Left colon (tissue), 2 donors: ENCODE measurements around the gene NDRG3. TPM values are rescaled to one million over a fixed set of nuclear protein-coding genes. Genes with fewer than 3 reads are reported as not detected.

ENCODE experiments used
- ATAC-seq: fragments of 200-7000 bp; cut with Tn5 transposase; one replicate; pipeline ENCODE4 v1.9.1; 2020; ENCODE audit warnings: mild to moderate bottlenecking, moderate library complexity
- DNase-seq, 2 donors: peaks; one replicate each; pipeline ENCODE4 v3.0.0-alpha.2; 2020
- intact Hi-C, 2 donors: fragments of 100-400 bp; cut with DNase I in 1 of 2; cut with micrococcal nuclease in 1 of 2; formaldehyde crosslinking; loops; one replicate each; pipeline versions ENCODE4 v1.11.2 to v1.14.0; 2022; cut with DNase I, micrococcal nuclease
- long read RNA-seq: library from polyadenylated mRNA; unstranded; transcript quantifications from one replicate; pipeline ENCODE4 v2.0.0, GENCODE V29; 2021
- total RNA-seq, 2 donors: library from RNA; stranded (reverse); fragmentation: NEBNext Ultra II Directional; extraction: Animal tissue kit (Norgen Biotek cat#: 25700); gene quantifications; one replicate each; pipeline ENCODE4 v1.2.1, GENCODE V29; 2021
- donor health status: DM: no; HTN: no; CAD: no.
- donor health status: DM: yes; HTN: yes; CAD: no.

NDRG3 gene
- total RNA-seq, result 10 to 100 TPM; 29.1 to 32.7 TPM
- long read RNA-seq, transcript NDRG3-201 (16 exons, 2,964 nt), result major isoform, 28 of 46 reads
- long read RNA-seq, partial matches to known transcripts, result 17 of 46 reads
- long read RNA-seq, other reads (novel, unspliced or antisense), result 1 of 46 reads

DNA sequence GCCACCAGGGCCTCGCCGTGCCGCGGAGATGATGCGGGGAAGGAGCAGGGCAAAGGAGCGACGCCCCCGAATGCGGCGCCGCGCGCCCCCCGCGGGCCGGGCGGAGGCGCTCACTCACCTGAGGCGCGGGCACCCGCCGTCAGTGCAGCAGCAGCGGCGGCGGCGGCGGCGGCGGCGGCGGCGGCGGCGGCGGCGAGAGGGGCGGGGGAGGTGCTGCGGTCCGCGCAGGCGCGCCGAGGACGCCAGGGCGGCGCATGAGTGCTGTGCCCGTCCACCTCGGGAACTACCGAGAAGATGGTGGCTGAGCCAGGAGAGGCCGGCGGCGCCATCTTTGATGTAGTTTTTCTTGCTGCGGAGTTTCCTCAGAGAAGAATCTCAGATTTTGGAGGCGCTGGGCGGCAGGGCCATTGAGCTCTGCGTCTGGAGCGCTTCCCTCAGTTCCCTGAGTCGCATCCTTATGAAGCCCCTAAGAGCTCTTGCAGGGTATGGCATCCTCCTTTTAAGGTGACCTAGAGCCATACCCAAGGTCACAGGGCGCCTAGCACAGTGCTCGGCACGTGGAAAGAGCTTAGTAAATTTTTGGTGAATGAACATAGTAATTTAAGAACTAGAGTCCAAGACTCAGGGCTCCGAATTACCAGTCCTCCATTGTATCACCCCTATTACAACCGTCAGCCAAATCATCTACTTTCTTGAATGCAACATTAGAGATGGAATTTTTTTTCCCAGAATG is at the start of gene NDRG3:
Gene NDRG3 (minus strand): TSS at position 164 of the 733 bp plus-strand sequence. CDS start 24,355 bp downstream, outside the sequence.
- peak; percentile 99 for ATAC-seq
- peak; percentile 96 for DNase-seq
- intact Hi-C loops, result no loop called here

DNA sequence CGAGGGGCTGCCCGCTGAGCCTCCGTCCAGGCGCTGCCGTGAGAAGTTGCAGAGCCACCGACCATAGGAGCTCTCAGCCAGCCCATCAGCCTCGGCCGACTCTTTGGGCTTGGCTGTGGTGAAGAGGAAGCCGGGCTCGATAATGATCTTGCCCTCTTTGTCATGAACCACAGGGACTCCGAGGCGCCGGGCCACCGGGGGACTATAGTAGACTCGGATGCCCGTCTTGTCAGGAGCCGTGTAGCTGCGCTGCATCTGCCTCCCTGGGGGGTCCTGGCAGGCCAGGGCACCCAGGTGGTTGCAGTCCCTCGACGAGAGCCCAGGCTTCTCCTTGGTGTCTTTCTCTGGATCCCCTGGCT is 48.2 kb upstream of the NDRG3 start:
- ATAC-seq (no peak), DNase-seq (no peak)
- intact Hi-C loops, result no loop called here

GRCh38 chr20:36793294-36794115 is 47.6 kb upstream of the NDRG3 start:
- DNase-seq (no peak), ATAC-seq (no peak)
- intact Hi-C loops, result no loop called here

- DNase-seq, result peak; percentile 18 to 39
- intact Hi-C loops, result no loop called here
- peak; percentile 61 for ATAC-seq
These were observed 46.5 kb upstream of the NDRG3 start for GRCh38 chr20:36792422-36792821.

DNA sequence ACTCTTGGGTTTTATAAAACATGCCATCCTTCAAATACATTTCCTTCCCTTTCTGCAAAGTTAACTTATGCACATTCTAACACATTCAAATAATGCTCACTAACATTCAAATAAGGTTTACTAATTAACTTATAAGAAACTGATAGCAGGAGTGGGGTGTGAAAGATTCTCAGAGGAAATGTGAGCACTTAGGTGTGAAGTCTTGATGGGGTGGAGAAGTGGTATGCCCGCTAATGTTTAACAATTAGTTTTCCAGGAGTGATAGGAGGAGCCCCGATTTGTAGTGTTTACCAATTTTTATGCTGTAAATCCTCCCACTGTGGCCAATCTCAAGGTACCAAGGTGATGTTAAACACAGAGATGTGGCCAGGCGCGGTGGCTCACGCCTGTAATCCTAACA is 46.0 kb upstream of the NDRG3 start:
- intact Hi-C loops, result no loop called here
- ATAC-seq (no peak), DNase-seq (no peak)

GRCh38 chr20:36786663-36787062 is 40.8 kb upstream of the NDRG3 start:
- intact Hi-C loops, result no loop called here
- ATAC-seq (no peak), DNase-seq (no peak)

DNA sequence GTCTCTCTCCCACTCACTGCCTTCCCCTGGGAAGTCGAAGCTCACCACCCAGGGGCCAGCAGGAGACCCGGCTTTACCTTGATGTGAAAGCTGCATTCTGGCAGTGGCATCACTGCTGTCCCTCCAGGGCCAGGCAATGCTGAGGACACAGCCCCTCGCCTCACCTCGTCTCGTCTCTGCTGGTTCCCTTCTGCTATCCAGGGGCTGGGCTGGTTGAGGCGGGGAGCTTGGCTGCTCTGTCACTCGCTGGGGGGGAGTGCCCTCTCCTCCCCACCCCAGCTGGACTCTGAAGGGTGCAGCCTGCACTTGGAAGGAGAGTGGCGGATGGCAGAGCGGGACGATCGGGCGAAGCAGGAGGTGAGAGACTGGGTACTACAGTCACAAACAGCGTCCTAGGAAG is 40.4 kb upstream of the NDRG3 start:
- DNase-seq, result no peak
- ATAC-seq, result no peak
- intact Hi-C loops, result no loop called here

- ATAC-seq, result no peak
- no peak for DNase-seq
- intact Hi-C loops, result no loop called here
These were observed 39.4 kb upstream of the NDRG3 start for GRCh38 chr20:36785308-36785707.

DNA sequence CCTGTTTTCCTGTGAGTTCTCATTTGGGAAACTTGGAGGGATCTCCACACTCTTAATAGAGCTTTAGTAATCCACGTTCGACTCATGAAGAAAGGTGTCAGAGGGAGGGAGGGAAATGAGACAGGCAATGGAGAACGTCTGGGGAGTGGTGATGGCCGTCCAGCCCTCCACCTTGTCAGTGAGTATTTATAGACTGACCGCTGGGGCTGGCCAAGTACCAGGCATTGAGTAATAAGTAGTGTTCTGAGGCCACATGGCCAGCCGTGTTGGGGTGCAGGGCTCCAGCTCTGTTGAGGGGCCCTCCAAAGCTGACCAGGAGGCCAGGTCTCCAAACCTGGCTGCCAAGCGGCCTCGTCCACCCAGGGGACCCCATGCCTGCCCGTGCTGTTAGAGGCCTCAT is 39.0 kb upstream of the NDRG3 start:
- intact Hi-C loops, result no loop called here
- ATAC-seq, result no peak
- DNase-seq, result no peak

DNA sequence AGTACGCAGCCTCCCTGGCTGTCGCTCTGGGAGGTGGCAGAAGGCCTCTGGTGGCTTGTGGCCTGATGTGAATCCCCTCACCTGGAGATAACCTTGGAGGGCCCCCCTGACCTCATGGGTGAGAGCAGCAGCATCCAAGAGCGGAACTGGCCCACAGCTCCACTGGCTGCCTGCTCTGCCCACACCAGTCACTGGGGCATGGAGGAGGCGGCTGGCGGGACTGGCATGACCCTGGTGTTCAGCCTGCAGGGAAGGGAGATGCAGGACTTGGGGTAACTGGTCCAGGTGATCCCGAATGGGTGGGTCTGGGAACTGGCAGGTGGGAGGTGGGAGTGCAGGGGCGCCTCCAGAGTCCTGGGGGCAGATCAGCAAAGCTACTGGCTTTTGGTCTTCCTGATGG is 38.2 kb upstream of the NDRG3 start:
- ATAC-seq (no peak), DNase-seq (no peak)
- intact Hi-C loops, result no loop called here

GRCh38 chr20:36779656-36780025 is 33.8 kb upstream of the NDRG3 start:
- intact Hi-C loops, result no loop called here
- no peak for DNase-seq
- ATAC-seq, result no peak

- DNase-seq (no peak), ATAC-seq (no peak)
- intact Hi-C loops, result no loop called here
These were observed 33.2 kb upstream of the NDRG3 start for GRCh38 chr20:36778831-36779655.

DNA sequence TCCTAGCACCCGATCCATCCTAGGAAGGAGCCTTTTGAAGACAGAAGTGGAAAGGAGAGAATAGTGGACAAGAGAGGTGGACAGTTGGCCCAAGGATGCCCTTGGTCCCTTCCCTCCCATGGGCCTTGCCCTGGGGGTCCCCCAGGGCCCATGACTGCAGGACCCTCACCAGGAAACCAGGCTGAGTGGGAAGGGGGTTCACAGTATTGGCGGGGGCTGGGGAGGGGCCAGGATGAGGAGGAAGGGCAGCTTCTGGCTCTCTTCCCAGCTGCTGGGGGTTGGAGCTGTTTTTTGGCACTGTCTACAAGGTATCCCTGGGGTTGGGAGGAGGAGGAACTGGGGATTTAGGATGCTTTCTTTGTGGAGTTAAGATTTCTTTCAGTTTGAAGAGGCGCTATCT is 31.7 kb upstream of the NDRG3 start:
- intact Hi-C loops, result no loop called here
- no peak for ATAC-seq
- DNase-seq, result no peak

GRCh38 chr20:36777167-36777566 is 31.3 kb upstream of the NDRG3 start:
- no peak for ATAC-seq
- no peak for DNase-seq
- intact Hi-C loops, result no loop called here

DNA sequence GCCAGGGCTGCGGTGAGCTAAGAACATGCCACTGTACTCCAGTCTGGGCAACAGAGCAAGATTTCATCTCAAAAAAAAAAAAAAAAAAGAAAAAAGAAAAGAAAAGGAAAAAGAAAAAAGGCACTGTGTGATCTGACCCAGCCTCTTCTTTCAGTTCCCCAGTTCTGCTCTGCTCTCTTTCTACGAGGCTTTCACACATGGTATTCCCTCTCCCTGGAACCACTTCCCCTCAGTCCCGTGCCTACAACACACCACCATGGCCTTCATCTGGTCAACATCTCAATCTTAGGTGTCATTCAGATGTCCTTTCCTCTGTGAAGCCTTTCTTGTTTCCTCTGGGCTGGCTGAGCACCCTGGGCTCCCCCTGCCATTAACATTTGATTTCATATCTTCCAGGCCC is 29.9 kb upstream of the NDRG3 start:
- intact Hi-C loops, result no loop called here

GRCh38 chr20:36775196-36775595 is 29.3 kb upstream of the NDRG3 start:
- ATAC-seq, result no peak
- intact Hi-C loops, result no loop called here
- no peak for DNase-seq

More for the DNA sequence above, 29.9 kb upstream of the NDRG3 start:
- ATAC-seq, result no peak
- no peak for DNase-seq

- DNase-seq (peak; percentile 96 to 99), ATAC-seq (peak; percentile 93)
- intact Hi-C loops, result no loop called here
These were observed 27.9 kb upstream of the NDRG3 start, which contains the start of gene DSN1 for GRCh38 chr20:36773597-36774390. DSN1 (minus strand) TSS chr20:36773763; CDS start chr20:36771458, 2,305 bp downstream.

DNA sequence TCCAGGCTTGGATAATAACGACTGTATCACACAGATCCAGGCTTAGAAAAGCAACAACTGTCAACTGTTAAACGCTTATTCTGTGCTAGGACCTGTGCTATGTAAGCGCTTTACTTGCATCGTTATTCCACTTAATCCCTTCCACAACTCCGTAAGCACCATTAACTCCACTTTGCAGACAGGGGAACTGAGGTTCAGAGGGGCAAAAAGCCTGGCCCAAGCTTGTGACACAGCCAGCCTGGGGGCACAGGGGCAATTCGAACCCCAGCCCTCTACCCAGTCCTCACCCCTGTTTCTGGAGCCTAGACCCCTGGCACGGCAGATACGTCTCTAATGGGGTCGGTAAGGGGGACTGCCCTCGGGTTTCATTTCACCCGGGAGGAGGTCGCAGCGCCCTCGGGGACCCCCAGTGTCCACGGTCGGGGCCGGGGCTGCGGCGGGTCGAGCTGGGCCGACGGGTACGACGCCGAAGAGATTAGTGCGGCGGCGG is 27.3 kb upstream of the NDRG3 start:
- intact Hi-C loops, result no loop called here
- no peak for DNase-seq
- peak; percentile 3 for ATAC-seq
